Measurements from ENCODE around the gene SLC10A3.

SLC10A3 gene

DNA sequence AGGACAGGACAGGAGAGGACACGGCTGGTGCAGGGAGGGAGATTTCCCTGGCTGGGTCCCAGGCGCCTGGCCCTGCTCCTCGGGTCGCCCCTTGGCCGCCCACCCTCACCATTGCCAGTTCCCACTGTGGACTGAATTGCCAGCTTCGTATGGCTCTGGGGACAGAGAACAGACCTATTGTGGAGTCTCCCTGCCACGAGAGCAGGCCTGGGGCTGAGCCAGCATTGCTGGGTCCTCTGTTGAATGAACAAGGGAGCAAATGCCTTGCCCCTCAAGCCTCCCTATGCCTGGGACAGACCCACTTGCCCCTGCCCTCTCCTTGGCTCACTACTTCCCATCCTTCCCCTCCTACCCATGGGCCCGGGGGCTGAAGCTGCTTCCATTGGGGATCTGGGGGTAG, 28.0 kb downstream of the SLC10A3 start:
- DNase-seq (ENCODE audit: low read depth): no peak

- DNase-seq (ENCODE audit: low read depth): no peak
These were observed 30.1 kb downstream of the SLC10A3 start for GRCh38 chrX:154460326-154460725.

- DNase-seq (ENCODE audit: low read depth): no peak
These were observed 30.6 kb downstream of the SLC10A3 start for GRCh38 chrX:154459832-154460231.

GRCh38 chrX:154458954-154459778, 31.3 kb downstream of the SLC10A3 start:
- DNase-seq (ENCODE audit: low read depth): no peak

DNA sequence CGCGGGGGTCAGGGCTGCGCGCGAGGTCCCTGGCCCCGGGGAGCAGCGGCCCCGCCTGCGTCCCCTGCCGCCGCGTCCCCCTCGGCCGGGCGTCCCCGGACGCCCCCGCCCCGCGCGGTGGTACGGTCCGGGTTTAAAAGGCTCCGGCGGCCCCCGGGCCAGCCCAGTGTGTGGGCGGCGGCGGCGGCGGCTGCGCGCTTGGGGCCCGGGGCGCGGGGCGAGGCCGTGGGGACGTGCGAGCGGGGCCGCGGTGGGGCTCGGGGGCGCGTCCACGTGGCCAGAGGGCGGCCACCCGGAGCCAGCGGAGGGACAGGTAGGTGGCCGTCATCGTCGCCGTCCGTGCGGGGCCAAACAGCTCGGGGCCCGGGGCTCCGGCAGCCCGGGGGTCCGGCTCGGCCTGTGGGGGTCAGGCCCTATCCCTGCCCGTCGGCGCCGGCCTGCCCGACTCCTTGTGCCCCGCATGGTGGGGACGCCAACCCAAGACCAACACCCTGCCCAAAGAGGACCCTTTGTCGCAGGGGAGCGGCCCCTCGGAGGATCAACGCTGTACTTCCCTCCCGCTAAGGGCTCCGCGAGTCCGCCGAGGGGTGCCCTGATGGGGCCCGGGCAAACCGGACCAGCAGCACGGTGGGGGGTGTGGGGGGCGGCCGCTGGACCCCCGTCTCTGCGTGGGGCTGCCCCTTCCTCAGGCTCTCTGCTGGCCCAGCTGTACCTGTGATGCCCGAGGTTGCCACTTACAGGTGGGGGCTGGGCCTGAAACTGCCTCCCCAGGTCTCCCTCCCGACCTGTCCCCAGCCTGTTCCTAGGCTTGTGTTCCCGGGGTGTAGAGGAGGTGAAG, 32.1 kb downstream of the SLC10A3 start, which contains the start of gene PLXNA3:
PLXNA3 (plus strand) TSS at position 166 of the 838 bp plus-strand sequence. CDS start 1,903 bp downstream, outside the sequence.
- DNase-seq (ENCODE audit: low read depth): no peak

DNA sequence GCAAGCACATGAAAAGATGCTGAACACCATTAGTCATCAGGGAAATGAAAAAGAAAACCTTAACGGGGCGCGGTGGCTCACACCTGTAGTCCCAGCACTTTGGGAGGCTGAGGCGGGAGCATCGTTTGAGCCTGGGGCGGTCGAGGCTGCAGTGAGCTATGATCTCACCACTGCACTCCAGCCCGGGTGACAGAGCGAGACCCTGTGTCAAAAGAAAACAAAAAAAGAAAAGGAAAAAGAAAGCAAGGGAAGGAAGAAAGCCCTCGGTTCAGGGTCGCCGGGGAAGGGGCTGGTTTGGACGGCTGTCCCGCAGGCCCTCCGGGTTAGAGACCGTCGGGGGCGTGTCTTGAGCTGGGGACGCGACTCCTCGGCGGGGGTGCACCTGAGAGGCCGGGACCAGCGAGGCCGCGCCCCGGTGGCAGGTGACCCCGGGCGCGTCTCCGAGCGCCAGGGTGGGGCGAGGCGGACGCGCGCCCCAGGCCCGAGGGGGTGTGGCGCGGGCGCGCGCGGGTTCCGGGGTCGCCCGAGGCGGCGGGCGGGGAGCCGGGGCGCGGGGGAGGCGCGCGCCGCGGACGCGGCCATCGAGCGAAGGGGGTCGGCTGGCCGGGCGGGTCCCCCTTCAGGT, 32.8 kb downstream of the SLC10A3 start:
- no peak for DNase-seq (ENCODE audit: low read depth)

DNA sequence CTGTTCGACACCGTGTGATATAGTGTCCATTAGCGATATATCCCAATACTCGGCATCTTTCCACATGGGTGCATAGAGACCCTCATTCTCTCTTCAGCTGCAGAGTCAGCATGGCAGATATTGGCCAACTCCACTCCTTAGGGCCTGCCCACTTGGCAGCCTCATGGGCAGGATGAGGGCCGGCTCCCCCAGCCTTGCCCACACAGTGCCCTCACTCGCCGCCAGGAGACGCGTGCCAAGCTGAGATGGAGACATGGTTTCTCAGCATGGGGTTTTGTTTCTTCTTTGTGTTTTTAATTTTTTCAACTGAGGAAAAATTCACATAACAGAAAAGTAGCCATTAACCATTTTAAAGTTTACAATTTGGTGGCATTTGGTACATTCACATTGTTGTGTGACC, 37.6 kb downstream of the SLC10A3 start:
- no peak for DNase-seq (ENCODE audit: low read depth)

GRCh38 chrX:154450312-154450711, 40.1 kb downstream of the SLC10A3 start:
- no peak for DNase-seq (ENCODE audit: low read depth)

DNA sequence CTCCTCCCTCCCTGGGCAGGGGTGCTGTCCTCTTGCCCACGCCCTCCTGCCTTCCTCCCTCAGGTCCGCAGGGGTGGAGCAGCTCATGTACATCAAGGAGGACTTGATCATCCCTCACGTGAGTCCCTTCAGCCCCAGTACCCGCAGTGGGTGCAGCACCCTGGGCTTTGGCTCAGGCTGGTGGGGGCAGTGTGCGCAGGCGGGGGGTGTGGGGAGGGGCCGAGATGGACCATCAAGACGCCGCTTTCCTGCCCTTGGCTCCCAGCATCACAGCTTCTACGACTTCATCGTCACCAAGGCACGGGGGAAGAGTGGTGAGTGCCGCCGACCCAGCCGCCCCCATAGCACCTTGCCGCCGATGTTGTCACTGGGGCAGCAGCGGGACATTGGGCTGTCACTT, 40.8 kb downstream of the SLC10A3 start:
- no peak for DNase-seq (ENCODE audit: low read depth)

DNA sequence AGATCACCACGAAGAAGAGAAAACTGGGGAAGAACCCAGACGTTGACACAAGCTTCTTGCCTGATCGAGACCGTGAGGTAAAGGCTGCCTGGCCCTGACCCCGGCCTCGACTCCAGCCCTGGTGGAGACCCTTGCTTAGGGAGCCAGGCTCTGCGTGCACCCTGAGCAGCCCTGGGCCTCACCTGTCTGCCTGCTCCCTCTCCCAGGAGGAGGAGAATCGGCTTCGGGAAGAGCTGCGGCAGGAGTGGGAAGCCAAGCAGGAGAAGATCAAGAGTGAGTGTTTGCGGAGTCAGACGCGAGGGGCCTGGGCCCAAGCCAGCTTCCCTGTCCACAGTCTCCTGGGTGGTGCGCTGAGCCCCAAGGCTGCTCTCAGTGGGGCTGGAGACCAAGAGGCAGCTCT, 41.9 kb downstream of the SLC10A3 start:
- no peak for DNase-seq (ENCODE audit: low read depth)

DNA sequence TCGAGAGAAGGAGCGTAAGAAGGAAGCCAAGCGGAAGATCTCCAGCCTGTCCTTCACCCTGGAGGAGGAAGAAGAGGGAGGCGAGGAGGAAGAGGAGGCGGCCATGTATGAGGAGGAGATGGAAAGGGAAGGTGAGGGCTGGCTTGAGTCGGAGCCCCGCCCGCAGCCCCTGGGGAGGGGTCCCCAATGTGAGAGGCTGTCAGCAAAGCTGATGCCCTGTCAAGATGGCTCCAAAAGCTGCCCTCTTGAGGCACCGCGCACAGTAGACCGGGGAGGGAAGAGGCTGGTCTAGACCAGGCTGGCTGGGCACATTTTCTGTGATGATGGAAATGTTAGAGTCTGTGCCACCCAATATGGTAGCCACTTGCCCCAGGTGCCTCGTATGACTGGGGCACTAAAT, 44.0 kb downstream of the SLC10A3 start:
- DNase-seq (ENCODE audit: low read depth): no peak

GRCh38 chrX:154445776-154446175, 44.7 kb downstream of the SLC10A3 start:
- DNase-seq (ENCODE audit: low read depth): no peak

GRCh38 chrX:154444755-154445246, 45.6 kb downstream of the SLC10A3 start:
- DNase-seq (ENCODE audit: low read depth): no peak

GRCh38 chrX:154443992-154444754, 46.3 kb downstream of the SLC10A3 start, which contains the start of gene FAM50A:
FAM50A (plus strand) TSS chrX:154444141; CDS start chrX:154444236, 95 bp downstream.
- no peak for DNase-seq (ENCODE audit: low read depth)

- DNase-seq (ENCODE audit: low read depth): no peak
These were observed 46.9 kb downstream of the SLC10A3 start for GRCh38 chrX:154443479-154443910.

- DNase-seq (ENCODE audit: low read depth): no peak
These were observed 48.3 kb downstream of the SLC10A3 start for GRCh38 chrX:154441984-154442707.

GRCh38 chrX:154441564-154441963, 48.9 kb downstream of the SLC10A3 start:
- DNase-seq (ENCODE audit: low read depth): no peak

DNA sequence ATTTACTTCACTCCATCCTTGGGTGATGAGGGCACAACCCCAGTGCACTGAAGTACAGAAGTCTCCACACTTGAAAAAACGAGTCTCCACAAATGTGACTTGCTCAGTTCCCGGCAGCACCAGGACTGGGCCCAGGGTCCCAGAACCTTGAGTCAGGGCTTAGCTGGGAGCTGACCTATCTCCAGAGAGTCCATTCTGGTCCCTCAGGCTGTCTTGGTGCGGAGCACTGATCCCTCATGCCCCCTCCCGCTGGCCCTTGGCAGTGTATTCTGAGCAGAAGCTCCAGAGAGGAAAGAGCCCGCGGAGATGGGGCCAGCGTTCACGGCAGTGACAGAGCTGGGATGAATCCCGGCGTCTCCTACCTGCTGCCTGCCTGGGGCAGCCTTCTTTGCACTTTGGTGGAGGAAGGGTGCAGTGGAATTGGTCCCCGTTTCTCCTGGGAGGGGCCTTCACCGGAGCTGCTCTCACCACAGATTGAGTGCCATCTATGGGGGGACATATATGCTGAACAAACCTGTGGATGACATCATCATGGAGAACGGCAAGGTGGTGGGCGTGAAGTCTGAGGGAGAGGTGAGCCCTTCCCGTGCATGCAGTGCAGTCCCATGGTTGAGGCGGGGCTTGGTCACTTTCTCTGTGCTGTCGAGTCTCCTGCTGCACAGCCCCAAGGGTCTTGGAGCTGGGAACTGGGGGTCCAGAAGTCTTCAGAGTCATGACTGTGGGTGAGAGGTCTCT, 49.6 kb downstream of the SLC10A3 start:
- no peak for DNase-seq (ENCODE audit: low read depth)

DNA sequence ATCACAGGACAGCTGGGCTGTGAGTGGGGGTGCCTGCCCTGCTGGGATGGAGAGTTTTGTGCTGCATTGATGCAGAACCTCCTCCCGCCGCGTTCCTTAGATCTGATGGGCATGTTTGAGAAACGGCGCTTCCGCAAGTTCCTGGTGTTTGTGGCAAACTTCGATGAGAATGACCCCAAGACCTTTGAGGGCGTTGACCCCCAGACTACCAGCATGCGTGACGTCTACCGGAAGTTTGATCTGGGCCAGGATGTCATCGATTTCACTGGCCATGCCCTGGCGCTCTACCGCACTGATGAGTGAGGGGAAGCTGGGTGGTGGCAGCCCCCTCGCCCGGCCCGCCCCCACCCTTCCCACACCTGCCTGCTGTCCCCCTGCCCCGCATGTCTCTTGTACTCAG, 50.6 kb downstream of the SLC10A3 start:
- no peak for DNase-seq (ENCODE audit: low read depth)
